ENCODE data around the gene COL17A1. TPM values are rescaled to one million over a fixed set of nuclear protein-coding genes. Genes with fewer than 3 reads are reported as not detected.

The COL17A1 gene
- total RNA-seq, 2 donors from 2014 or later: 3.6 TPM; not detected in 1

- intact Hi-C loops (cut with DNase I): no loop called here
- TF ChIP-seq CTCF (IDR thresholded peaks at IDR 0.05): peak in 6 of 7 experiments; percentile 27 to 49 (median 36)
- no peak for TF ChIP-seq POLR2A (IDR thresholded peaks at IDR 0.05)
- no peaks in the 10 kb centered on the region for H3K27me3 ChIP-seq
- peaks cover 8% of the 10 kb centered on the region for H3K4me1 ChIP-seq
- DNase-seq (peak in 3 of 4 donors; percentile 22 to 47 (median 33)), ATAC-seq (no peak)
- 24 to 26% methylated on average over 1 of the region's 1 CpG for WGBS, 2 donors
- no peaks in the 10 kb centered on the region for H3K36me3 ChIP-seq (replicated peaks in 1 of 2; ENCODE audit: insufficient read depth in 1 of 2, low read depth in 2 of 2)
- H3K27ac ChIP-seq: no peak overlapping the region
- H3K4me3 ChIP-seq: no peak overlapping the region
- no peaks in the 10 kb centered on the region for H3K9me3 ChIP-seq
These were observed 4.9 kb downstream of the COL17A1 start for GRCh38 chr10:104080762-104081161.

- Histone ChIP-seq H3K4me3 (no peak overlapping the region), H3K9me3 (no peaks in the 10 kb centered on the region), H3K27ac (no peak overlapping the region), H3K4me1 (no peaks in the 10 kb centered on the region), H3K36me3 (replicated peaks in 1 of 2; ENCODE audit: insufficient read depth in 1 of 2, low read depth in 2 of 2) (no peaks in the 10 kb centered on the region), H3K27me3 (no peaks in the 10 kb centered on the region)
- ATAC-seq (no peak), DNase-seq (no peak)
- WGBS, 2 donors: 75 to 78% methylated on average over 5 of the region's 5 CpGs
- no peak for TF ChIP-seq POLR2A (IDR thresholded peaks at IDR 0.05)
- TF ChIP-seq CTCF (IDR thresholded peaks at IDR 0.05): no peak
- intact Hi-C loops (cut with DNase I): no loop called here
These were observed 8.0 kb downstream of the COL17A1 start for GRCh38 chr10:104077663-104078151.

GRCh38 chr10:104077247-104077646 is 8.4 kb downstream of the COL17A1 start:
- 81 to 85% methylated on average over 3 of the region's 3 CpGs for WGBS, 2 donors
- Histone ChIP-seq H3K27me3 (no peaks in the 10 kb centered on the region), H3K4me1 (no peaks in the 10 kb centered on the region), H3K27ac (no peak overlapping the region), H3K9me3 (no peaks in the 10 kb centered on the region), H3K36me3 (replicated peaks in 1 of 2; ENCODE audit: insufficient read depth in 1 of 2, low read depth in 2 of 2) (no peaks in the 10 kb centered on the region), H3K4me3 (no peak overlapping the region)
- TF ChIP-seq CTCF (IDR thresholded peaks at IDR 0.05): no peak
- no peak for TF ChIP-seq POLR2A (IDR thresholded peaks at IDR 0.05)
- DNase-seq (no peak), ATAC-seq (no peak)
- intact Hi-C loops (cut with DNase I): no loop called here

- Histone ChIP-seq H3K9me3 (no peaks in the 10 kb centered on the region), H3K4me1 (no peaks in the 10 kb centered on the region), H3K27ac (no peak overlapping the region), H3K36me3 (replicated peaks in 1 of 2; ENCODE audit: insufficient read depth in 1 of 2, low read depth in 2 of 2) (no peaks in the 10 kb centered on the region), H3K27me3 (no peaks in the 10 kb centered on the region), H3K4me3 (no peak overlapping the region)
- ATAC-seq: peak; percentile 56
- DNase-seq: peak in 3 of 4 donors; percentile 40 to 62 (median 42)
- intact Hi-C loops (cut with DNase I): no loop called here
- TF ChIP-seq CTCF (IDR thresholded peaks at IDR 0.05): no peak
- TF ChIP-seq POLR2A (IDR thresholded peaks at IDR 0.05): no peak
- WGBS, 2 donors: 18 to 28% methylated on average over 3 of the region's 3 CpGs
These were observed 8.9 kb downstream of the COL17A1 start for GRCh38 chr10:104076743-104077160.

GRCh38 chr10:104074505-104074904 is 11.2 kb downstream of the COL17A1 start:
- H3K4me1 ChIP-seq: no peaks in the 10 kb centered on the region
- TF ChIP-seq POLR2A (IDR thresholded peaks at IDR 0.05) (no peak), CTCF (IDR thresholded peaks at IDR 0.05) (no peak)
- no peaks in the 10 kb centered on the region for H3K9me3 ChIP-seq
- DNase-seq (no peak), ATAC-seq (no peak)
- H3K27me3 ChIP-seq: no peaks in the 10 kb centered on the region
- H3K27ac ChIP-seq: no peak overlapping the region
- 66 to 77% methylated on average over 6 of the region's 6 CpGs for WGBS, 2 donors
- intact Hi-C loops (cut with DNase I): no loop called here
- no peaks in the 10 kb centered on the region for H3K36me3 ChIP-seq (replicated peaks in 1 of 2; ENCODE audit: insufficient read depth in 1 of 2, low read depth in 2 of 2)
- no peak overlapping the region for H3K4me3 ChIP-seq
